ENCODE data around the gene TRPM2.

Gene TRPM2

DNA sequence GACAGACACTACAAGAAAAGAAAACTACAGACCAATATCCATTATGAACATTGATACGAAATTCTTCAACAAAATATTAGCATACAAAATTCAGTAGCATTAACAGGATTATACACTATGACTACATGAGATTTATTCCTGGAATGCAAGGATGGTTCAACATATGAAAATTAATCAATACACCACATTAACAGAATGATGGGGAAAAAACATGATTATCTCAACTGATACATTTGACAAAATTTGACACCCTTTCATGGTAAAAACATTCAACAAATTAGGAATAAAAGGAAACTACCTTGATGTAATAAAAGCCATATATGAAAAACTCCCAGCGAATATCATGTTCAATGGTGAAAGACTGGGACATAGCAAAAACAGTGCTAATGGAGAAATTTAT, 31.5 kb downstream of the TRPM2 start:
- TF ChIP-seq, protein P1, sequence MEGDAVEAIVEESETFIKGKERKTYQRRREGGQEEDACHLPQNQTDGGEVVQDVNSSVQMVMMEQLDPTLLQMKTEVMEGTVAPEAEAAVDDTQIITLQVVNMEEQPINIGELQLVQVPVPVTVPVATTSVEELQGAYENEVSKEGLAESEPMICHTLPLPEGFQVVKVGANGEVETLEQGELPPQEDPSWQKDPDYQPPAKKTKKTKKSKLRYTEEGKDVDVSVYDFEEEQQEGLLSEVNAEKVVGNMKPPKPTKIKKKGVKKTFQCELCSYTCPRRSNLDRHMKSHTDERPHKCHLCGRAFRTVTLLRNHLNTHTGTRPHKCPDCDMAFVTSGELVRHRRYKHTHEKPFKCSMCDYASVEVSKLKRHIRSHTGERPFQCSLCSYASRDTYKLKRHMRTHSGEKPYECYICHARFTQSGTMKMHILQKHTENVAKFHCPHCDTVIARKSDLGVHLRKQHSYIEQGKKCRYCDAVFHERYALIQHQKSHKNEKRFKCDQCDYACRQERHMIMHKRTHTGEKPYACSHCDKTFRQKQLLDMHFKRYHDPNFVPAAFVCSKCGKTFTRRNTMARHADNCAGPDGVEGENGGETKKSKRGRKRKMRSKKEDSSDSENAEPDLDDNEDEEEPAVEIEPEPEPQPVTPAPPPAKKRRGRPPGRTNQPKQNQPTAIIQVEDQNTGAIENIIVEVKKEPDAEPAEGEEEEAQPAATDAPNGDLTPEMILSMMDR (IDR thresholded peaks at IDR 0.05), result no peak
- H3K9me3 ChIP-seq (ENCODE audit: control insufficient read depth, low read length), result no peaks in the 10 kb centered on the region

DNA sequence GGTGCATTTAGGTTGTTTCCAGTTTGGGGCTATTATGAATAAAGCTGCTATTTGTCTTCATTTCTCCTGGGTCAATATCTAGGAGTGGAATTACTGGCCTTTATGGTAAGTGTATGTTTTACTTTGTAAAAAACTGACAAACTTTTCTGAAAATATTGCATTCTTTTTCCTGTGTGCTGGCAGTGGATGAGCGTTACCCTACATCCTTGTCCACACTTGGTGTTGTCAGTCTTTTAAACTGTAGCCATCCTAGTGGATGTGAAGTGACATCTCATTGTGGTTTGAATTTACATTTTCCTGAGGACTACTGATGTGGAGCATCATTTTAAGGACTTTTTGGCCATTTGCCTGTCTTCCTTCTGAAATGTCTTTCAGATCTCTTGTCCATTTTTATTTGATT, 35.9 kb downstream of the TRPM2 start:
- TF ChIP-seq, protein P1 (IDR thresholded peaks at IDR 0.05), result no peak

More for the DNA sequence above, 31.5 kb downstream of the TRPM2 start:
- H2AFZ ChIP-seq, result no peak overlapping the region
- no peak overlapping the region for H3K4me3 ChIP-seq (ENCODE audit: low read depth, low read length)
- no peak overlapping the region for H3K9ac ChIP-seq
- H3K4me1 ChIP-seq, result no peaks in the 10 kb centered on the region
- no peak overlapping the region for H3K4me2 ChIP-seq (ENCODE audit: low read length)
- no peaks in the 10 kb centered on the region for H3K79me2 ChIP-seq
- no peaks in the 10 kb centered on the region for H3K27me3 ChIP-seq (ENCODE audit: control insufficient read depth, insufficient read depth, low read length)
- no peaks in the 10 kb centered on the region for H3K36me3 ChIP-seq (ENCODE audit: control insufficient read depth, insufficient read depth, low read length)
- H3K27ac ChIP-seq, result no peak overlapping the region

DNA sequence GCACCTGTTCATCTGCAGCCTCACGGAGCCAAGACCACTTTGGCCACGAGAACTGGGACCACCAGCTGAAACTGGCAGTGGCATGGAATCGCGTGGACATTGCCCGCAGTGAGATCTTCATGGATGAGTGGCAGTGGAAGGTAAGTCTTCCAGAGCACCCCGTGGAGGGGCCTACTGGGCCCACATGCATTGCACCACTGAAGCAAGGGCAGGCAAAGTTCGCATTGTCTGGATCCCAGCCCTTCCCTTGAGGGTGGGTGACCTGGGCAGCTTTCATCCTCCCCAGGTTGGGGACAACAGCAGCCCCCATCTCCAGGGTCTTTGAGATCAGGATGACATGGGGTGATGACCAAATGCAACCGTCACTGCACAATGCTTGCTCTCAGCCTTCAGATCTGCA, 37.5 kb downstream of the TRPM2 start:
- H3K27ac ChIP-seq, result no peak overlapping the region
- H3K4me3 ChIP-seq (ENCODE audit: low read depth, low read length), result no peak overlapping the region
- no peaks in the 10 kb centered on the region for H3K9me3 ChIP-seq (ENCODE audit: control insufficient read depth, low read length)

More for the DNA sequence above, 35.9 kb downstream of the TRPM2 start:
- Histone ChIP-seq H3K36me3 (ENCODE audit: control insufficient read depth, insufficient read depth, low read length) (no peaks in the 10 kb centered on the region), H3K79me2 (no peaks in the 10 kb centered on the region), H3K27ac (no peak overlapping the region), H3K4me1 (no peaks in the 10 kb centered on the region), H2AFZ (no peak overlapping the region), H3K4me3 (ENCODE audit: low read depth, low read length) (no peak overlapping the region), H3K9ac (no peak overlapping the region), H3K4me2 (ENCODE audit: low read length) (no peak overlapping the region), H3K9me3 (ENCODE audit: control insufficient read depth, low read length) (no peaks in the 10 kb centered on the region), H3K27me3 (ENCODE audit: control insufficient read depth, insufficient read depth, low read length) (no peaks in the 10 kb centered on the region)

DNA sequence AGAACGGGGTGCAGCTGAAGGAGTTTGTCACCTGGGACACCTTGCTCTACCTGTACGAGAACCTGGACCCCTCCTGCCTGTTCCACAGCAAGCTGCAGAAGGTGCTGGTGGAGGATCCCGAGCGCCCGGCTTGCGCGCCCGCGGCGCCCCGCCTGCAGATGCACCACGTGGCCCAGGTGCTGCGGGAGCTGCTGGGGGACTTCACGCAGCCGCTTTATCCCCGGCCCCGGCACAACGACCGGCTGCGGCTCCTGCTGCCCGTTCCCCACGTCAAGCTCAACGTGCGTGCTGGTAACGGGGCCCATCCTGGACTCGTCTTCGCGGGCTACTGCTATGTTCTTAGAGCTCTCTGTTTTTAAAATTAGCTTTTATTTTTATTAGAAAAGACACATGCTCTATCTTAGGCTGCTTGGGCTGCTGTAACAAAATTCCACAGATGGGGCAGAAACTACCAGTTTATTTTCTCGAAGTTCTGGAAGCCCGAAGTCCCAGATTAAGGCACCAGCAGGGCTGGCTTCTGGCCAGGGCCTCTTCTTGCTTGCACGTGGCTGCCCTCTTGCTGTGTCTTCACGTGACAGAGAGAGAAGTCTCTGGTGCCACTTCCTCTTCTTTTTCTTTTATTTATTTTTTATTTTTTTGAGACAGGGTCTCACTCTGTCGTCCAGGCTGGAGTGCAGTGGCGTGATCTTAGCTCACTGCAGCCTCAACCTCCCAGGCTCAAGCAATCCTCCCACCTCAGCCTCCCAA, 38.1 kb downstream of the TRPM2 start:
- H3K4me3 ChIP-seq (ENCODE audit: low read depth, low read length), result no peak overlapping the region

More for the DNA sequence above, 37.5 kb downstream of the TRPM2 start:
- Histone ChIP-seq H3K79me2 (no peaks in the 10 kb centered on the region), H3K9ac (no peak overlapping the region), H3K27me3 (ENCODE audit: control insufficient read depth, insufficient read depth, low read length) (no peaks in the 10 kb centered on the region), H3K4me1 (no peaks in the 10 kb centered on the region), H2AFZ (no peak overlapping the region), H3K4me2 (ENCODE audit: low read length) (no peak overlapping the region), H3K36me3 (ENCODE audit: control insufficient read depth, insufficient read depth, low read length) (no peaks in the 10 kb centered on the region)
- TF ChIP-seq, protein P1 (IDR thresholded peaks at IDR 0.05), result no peak

More for the DNA sequence above, 38.1 kb downstream of the TRPM2 start:
- H3K4me2 ChIP-seq (ENCODE audit: low read length), result no peak overlapping the region
- no peaks in the 10 kb centered on the region for H3K36me3 ChIP-seq (ENCODE audit: control insufficient read depth, insufficient read depth, low read length)
- no peaks in the 10 kb centered on the region for H3K9me3 ChIP-seq (ENCODE audit: control insufficient read depth, low read length)
- H3K4me1 ChIP-seq, result no peaks in the 10 kb centered on the region
- no peaks in the 10 kb centered on the region for H3K27me3 ChIP-seq (ENCODE audit: control insufficient read depth, insufficient read depth, low read length)
- no peaks in the 10 kb centered on the region for H3K79me2 ChIP-seq
- no peak overlapping the region for H3K9ac ChIP-seq
- no peak overlapping the region for H2AFZ ChIP-seq
- no peak overlapping the region for H3K27ac ChIP-seq
- TF ChIP-seq, protein P1 (IDR thresholded peaks at IDR 0.05), result no peak
